ENCODE measurements around the gene SYNC.

DNA sequence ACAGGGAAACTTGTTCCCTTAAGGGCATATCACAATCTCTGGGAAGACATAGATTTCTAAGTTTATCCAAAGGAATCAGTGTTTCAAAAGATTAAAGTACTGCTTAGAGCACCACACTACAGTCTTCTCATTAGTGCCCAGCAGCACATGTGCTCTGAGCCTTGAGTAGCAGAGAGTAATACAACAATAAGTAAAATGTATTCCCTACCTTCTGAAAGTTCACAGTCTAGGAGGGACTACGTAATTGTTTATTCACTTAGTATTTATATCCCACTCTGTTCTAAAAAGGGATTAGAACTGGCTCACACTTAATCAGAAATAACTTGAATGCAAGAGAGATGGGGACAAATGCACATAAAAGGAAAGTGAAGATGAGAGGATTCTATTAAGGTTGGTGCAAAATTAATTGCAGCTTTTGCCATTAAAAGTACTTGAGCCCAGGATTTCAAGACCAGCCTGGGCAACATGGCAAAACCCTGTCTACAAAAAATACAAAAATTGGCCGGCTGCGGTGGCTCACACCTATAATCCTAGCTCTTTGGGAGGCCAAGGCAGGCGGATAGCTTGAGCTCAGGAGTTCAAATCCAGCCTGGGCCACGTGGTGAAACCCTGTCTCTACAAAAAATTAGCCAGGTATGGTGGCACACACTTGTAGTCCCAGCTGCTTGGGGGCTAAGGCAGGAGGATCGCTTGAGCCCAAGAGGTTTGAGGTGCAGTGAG lies 9.0 kb downstream of the SYNC start:
- TF ChIP-seq, protein P1, sequence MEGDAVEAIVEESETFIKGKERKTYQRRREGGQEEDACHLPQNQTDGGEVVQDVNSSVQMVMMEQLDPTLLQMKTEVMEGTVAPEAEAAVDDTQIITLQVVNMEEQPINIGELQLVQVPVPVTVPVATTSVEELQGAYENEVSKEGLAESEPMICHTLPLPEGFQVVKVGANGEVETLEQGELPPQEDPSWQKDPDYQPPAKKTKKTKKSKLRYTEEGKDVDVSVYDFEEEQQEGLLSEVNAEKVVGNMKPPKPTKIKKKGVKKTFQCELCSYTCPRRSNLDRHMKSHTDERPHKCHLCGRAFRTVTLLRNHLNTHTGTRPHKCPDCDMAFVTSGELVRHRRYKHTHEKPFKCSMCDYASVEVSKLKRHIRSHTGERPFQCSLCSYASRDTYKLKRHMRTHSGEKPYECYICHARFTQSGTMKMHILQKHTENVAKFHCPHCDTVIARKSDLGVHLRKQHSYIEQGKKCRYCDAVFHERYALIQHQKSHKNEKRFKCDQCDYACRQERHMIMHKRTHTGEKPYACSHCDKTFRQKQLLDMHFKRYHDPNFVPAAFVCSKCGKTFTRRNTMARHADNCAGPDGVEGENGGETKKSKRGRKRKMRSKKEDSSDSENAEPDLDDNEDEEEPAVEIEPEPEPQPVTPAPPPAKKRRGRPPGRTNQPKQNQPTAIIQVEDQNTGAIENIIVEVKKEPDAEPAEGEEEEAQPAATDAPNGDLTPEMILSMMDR (IDR thresholded peaks at IDR 0.05; ENCODE audit: extremely low read depth in 1 of 2, insufficient read depth in 1 of 2, low read depth in 1 of 2, low read length in 2 of 2), result no peak
- TF ChIP-seq POLR2A (IDR thresholded peaks at IDR 0.05; ENCODE audit: low read depth, low read length), result no peak
- TF ChIP-seq POLR2AphosphoS5 (IDR thresholded peaks at IDR 0.05; ENCODE audit: insufficient read depth, low read depth, low read length), result no peak
- no peak for TF ChIP-seq EZH2 (IDR thresholded peaks at IDR 0.05; ENCODE audit: borderline replicate concordance, low read depth, low read length, severe bottlenecking)
- TF ChIP-seq FOS (IDR thresholded peaks at IDR 0.05; ENCODE audit: borderline replicate concordance, insufficient read depth, low read length), result no peak
- TF ChIP-seq MYC (IDR thresholded peaks at IDR 0.05; ENCODE audit: low read depth, low read length), result no peak
